GM19452 (cell line): Measurements from ENCODE around the gene HEG1.

Experiments
- ATAC-seq: cut with Tn5 transposase; IDR thresholded peaks from one replicate; pipeline ENCODE4 v1.9.1; 2021; ENCODE audit not compliant: unreplicated experiment

The HEG1 gene

DNA sequence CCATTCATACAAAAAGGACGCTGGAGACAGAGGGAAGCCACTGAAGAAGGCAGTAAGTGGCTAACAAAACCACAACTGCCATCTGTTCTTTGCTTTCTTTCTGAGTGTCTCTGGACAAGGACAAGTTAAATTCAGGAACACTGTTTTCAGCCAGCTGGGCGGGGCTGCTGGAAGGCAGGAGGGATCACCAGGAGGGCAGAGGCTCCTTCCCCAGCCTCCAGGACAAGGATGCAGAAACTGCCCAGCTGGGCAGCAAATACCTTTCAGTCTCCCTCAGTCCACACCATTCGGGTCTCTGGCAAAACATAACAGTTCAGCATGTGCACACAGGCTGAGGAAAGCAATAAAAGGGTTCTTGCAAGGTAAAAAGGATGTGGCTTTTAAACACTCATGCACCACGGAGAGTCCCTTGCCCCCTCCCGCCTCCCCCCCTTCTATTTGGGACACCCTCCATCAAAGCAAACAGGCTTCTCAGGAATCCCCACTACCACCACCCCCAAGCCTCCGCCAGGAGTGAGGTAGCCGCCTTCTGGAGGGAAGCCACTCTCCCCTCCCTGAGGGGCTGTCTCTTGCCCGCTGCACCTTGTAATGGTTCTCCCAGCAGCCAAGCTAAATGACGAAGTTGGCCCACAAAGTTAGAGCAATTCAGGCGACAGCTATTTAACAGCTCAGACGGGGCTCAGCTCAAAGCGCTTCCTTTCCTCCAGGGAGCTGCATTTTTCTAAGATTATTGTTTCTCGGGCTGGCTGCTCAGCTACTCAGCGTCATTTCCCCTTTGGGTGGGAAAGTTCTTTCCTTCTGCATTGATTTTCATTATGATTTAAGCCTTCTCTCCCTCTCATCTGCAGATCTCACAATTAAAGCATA is 3.8 kb downstream of the HEG1 start:
- ATAC-seq: no peak

DNA sequence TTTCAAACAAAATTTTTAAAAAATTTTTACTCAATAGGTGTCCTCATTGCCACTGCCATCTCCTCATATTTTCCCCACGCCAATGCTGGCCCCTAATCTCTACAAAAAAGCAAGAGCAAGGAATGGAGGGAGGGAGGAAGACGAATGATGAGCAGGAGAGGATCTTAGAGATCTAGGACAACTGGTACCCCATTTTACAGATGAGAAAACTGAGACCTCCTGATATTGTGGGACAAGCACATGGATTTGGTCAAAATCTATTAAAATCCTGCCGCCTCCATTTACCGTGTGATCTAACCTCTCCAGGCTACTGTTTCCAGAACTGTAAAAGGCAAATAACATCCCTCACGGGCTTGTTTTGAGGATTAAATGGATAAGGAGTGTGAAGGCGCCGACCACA is 4.6 kb downstream of the HEG1 start:
- ATAC-seq: no peak

DNA sequence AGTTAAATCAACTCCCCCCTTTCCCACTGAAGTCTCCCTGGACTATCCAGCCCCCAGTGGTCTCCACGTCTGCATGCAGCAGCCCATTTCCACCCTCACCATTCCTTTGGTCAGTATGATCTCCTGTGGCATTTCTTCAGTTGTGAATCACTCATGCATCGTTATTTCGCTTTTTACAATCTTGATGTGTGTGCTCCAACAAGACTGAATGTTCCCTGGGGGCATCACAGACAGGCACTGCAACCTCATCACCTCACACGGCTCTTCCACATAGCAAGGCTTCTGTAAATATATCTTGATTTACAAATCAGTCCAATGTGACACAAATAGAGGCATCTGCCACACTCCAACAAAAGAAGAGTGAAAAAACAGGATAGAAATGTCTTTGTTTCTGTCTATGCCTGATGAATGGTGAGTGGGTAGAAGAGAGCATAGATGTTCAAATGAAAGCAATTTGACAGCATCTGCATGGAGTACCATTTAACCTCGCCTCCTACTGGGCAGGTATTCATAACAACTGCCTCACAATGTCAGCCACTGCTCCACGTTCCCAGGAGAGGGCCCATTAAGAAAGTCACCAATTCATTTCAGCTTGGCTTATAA is 5.2 kb downstream of the HEG1 start:
- ATAC-seq: no peak

DNA sequence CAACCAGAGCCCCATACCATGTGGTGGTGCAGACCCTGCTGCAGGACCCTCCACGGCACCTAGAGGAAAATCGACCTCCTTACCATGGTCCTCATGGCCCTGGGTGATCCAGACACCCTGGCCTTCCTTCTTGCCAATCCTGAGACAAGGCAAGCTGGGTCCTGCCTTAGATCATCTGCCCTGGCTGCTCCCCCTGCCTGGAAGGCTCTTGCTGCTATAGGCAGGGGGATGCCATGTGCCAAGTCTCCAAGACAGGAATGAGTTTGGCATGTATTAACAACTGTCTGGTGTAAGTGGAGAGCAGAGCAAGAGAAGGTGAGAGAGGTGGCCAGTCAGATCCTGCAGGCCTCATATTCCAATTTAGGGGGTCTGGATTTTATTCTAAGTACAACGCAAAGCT is 7.5 kb downstream of the HEG1 start:
- ATAC-seq: no peak

DNA sequence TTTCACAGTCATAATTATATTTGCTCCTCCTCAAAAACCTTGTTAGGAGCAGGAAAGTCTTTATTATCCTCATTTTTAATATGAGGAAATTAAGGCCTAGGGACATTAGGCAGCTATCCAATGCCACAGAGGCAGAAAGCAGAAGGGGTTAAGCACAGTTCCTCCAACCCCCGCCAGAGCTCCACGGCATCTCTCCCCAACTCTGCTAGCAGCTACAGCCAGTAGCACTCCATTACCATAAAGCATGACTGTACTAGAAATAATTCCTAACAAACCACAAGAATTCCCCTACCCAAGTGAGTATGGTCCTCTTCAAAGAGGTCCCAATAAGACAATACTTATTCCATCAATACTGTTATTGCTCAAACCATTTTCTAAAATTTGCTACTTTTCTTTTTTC is 9.8 kb downstream of the HEG1 start:
- ATAC-seq: no peak

DNA sequence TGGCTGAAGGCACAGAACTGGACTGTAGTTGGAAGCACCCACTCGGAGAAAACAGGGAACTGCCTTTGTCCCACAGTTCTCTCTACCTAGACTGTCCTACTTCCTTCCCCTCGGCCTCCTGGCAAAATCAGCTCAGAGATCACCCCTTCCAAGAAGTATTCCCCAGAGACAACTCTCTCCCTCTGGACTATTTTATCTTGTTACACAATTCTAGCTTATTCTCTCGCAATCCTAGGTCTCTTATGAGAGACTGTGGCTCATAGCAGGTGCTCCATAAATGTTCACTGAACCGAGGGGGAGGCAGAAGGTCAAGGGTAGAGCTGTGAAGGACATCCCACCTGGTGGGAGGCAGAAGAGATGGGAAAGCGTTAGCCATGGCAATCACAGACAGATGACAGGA is 10.6 kb downstream of the HEG1 start:
- ATAC-seq: no peak

DNA sequence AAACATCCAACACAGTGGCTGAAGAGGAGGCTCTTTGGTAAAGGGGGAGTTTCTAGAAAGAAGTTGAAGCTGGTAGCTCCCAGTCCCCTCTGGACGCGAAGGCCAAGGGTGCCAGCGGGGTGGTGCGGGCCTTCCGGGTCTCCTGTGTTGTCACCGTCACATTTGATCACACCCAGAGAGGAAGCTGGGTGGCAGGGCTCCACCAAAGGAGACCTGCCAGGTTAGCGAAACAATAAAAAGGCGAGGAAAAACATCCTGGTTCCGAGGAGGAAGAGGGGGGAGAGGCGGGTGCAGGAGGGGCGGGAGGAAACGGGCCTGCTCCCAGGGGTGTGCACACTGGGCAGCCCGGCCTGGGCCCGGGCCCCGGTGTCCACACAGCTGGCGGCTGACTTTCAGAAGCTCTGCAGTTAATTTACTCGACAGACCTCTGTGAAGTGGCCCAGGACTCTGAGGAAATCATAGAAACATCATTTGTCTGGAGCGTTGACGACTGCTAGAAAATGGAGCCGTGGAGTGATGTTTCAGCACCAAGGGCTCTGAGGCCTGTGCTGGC is 12.1 kb downstream of the HEG1 start:
- no peak for ATAC-seq

DNA sequence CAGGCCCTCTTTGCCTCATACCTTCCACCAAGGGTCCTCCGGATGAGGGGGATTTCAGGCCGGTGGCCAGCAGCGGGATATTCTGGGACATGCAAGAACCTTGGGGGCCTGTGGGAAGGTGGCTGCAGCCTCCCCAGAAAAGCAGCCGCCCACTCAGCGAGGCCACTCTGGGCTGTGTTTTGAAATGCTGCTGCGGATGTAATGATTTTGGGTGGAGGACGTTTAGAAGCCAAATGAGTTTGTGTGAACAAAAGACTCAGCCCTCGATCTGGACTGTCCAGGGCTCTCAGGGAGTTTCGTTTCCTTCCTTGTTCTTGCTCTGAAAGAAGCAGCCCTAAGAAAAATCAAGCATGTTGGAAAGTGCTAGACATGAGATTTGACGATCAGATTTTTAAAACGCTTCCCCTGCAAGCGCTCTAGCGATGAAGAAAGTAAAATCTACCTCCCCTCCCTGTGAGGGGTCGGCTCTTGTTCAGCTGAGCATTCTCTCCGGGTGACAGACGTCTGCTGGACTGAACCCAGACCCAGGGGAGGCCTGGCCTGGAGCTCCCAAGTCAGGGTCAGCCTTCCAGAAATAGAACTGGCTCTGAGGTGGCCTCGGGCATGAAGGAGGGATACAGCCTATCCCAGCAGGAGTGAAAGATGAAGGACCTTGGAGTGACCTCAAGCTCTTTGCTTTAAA is 12.9 kb downstream of the HEG1 start:
- ATAC-seq: no peak

DNA sequence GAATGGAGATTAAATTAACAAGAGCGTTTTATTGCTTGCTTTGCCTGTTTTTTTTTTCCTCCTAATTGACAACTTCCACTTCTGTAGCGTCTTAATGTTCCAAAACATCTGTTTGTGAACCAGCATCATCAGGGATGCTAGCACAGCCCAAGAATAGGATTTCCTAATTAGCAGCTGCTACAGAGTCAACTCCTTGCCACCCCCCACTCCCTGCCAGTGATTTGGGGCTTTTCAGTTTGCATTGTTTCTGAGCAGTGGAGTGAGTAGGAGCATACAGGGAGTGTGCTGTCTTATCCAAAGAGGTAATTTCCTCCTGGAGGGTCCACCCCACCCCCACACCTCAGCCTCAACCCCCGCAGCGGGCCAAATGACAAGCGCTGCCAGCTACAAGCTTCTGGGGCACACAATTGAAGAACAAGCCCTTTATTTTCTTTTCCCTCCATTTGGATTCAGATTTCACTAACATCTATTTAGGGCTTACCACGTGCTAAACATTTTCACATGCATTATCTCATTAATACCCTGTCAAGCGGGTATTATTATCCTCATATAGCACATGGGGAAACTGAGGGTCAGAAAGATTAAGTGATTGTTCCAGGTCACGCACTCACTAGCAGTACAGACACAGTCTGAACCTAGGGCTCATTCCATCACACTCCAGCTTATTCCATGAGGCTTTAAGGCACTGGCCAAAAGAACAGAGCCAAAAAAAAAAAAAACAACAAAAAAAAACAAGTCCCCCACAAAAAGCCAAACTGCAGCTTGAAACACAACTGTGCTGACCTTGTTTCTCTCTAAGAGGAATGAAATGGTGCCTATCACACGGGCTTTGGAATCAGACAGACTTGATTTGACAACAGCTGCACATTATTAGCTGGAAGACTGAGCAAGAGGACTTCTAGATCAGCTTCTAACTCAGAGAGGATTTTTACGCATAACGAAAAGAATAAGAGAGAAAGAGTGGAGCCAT is 16.4 kb downstream of the HEG1 start:
- ATAC-seq: no peak

DNA sequence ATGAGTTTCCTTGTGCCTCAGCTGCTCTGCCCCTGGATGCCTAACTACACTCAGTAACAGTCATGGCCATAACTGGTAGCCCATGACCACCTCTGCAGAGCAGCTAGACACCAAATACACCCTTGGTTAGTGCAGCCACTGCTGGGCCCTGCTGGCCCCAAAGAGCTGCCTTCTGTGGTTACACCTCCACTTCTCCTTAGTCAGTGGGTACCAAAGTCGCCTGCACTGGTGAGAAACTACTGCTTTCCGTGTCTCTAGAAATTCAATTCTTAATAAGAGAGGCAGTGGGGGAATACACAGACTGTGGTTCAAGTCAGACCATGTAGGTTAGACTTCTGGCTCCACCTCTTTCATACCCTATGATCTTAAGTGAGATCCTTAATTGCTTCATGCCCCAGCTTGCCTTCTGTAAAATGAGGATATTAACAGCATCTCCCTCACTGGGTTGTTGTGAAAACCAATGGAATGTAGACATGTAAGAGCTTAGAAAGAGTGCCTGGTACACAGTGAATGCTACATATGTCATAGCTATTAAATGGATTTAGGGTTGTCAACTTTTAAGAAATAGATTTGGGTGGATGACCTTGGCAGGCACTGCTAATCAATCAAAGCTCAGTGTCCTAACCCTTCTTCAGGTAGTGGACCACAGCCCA is 18.2 kb downstream of the HEG1 start:
- ATAC-seq: no peak

DNA sequence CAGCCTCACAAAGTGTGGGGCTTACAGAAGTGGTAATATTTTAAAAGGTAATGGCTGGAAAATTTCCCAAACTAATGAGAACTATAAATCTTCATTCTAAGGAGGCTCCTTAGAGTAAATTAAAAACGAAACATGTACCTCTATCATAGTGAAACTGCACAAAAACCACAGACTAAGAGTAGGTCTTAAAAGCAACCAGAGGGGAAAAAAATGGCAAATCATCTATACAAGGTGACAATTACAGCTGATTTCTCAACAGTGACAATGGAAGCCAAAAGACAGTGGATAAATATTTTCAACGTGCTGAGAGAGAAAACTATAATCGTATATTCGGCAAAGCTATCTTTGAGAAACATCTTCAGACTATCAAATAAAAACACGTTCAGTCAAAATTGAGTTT is 20.6 kb downstream of the HEG1 start:
- peak; percentile 82 for ATAC-seq

DNA sequence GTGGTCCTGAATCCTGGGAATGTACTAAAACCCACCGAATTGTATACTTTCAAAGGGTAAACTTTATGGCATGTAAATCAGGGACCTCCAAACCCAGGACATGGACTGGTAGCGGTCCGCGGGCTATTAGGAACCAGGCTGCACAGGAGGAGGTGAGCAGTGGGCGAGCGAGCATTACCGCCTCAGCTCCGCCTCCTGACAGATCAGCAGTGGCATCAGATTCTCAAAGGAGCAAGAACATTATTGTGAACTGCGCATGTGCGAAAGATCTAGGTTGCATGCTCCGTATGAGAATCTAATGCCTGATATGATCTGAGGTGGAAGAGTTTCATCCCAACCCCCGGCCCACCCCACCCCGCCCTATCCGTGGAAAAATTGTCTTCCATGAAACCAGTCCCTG is 22.2 kb downstream of the HEG1 start:
- ATAC-seq: no peak

DNA sequence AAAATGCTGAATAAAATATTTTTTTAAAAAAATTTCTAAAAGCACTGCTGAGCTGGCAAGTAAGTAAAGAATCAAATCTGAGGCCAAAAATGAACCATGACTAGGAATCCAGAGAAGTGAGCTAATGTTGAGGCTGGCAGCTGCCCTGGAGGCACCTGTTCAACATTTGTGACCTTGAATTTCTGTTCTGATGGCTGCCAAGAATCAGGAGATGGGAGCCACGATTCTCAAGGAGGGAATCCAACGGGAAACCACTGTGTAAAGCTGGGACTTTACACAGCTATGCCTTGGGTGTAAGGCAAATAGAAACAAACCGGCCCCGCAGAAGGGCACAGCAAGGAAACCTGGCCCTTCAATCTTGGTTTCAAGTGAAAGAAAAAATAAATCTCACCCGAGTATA is 22.7 kb downstream of the HEG1 start:
- no peak for ATAC-seq

DNA sequence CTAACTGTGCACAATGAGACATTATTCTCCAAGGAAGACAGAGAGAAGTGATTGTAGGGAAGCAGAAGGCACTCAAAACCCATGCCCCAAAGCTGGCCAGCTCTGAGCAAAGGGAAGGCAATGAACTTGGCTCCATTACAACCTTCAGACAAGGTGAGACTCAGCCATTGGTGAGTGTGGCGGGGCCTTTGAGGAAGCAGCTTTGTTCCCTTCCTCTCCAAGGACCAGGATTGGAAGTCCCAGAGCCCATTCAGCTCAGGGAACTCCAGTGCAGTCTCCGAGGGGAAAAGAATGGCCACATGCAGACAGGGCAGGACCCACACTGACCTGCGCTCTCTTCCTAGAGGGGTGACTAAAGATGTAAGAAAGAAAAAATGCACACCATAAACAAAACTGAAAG is 23.1 kb downstream of the HEG1 start:
- ATAC-seq: no peak

DNA sequence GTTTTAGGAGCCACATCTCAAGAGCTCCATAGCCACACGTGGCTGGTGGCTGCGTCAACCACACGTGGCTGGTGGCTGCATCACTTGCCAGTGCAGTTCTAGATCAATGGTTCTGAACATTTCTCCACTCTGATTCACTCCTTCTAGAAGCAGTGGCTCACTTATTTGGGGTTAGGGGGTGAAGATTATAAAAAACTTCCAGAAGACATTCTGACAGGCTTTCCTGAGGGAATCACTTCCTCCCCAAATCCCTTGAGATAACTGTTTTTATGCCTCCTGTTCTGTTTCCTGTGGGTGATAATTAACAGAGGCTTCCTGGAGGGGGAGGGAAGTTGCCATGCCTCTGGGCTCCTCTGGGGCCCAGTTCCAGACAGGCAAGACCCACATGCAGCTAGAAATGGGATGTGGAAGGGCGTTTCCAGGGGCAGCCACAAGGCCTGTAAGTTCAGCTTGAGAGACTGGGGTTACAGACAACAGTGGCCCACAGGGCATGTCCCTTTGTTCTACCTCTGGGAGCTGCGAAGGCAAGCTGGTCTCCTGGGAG is 23.6 kb downstream of the HEG1 start:
- ATAC-seq: no peak

DNA sequence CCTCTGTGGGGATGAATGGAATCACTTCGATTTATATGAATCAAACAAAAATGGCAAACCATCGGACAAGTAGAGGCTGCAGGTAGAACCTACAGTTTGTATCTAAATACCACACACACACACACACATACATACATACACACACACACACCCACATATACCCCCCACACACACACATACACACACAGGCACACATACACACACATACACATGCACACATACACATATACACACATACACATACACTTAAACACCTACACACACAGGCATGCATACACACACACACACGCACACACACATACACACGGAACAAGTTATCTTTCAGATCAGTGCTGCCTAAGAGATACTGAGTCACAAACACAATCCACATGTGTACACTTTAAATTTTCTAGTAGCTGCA is 24.3 kb downstream of the HEG1 start:
- ATAC-seq: no peak

DNA sequence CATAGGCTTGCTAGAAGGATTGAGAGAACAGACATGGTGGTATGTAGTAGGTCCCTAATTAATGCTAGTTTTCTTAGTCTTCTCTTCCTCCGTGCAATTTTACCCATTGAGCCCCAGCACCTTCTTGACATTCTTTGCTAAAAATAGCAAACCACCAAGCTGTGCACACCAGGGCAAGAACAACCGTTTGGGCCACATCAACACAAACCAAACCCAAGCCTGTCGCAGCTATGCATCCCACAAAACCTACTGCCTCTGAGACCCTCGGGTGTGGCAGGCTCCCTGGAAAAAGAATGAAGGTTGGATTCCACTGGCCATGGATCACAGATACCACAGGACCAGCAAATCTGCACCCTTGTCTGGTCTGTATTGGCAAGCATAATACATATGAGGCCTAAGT is 27.1 kb downstream of the HEG1 start:
- no peak for ATAC-seq

DNA sequence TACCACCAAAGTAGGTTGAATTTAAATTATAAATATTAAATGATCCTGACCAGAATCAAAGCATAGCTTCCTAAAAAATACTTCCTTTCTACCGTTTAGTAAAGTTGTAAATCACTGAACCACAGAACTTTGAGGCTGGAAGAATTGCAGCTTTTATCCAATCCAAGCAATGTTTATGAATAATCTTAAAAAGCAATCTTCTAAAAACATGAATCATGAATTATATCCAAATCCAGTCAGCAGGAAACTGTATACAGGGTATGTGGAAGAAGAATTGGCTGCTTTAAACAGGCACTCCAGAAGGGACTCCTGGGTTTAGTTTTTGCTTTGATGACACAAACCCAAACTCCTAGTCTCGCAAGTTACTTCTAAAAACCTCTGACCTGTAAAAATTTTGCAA is 30.2 kb downstream of the HEG1 start:
- ATAC-seq: no peak

DNA sequence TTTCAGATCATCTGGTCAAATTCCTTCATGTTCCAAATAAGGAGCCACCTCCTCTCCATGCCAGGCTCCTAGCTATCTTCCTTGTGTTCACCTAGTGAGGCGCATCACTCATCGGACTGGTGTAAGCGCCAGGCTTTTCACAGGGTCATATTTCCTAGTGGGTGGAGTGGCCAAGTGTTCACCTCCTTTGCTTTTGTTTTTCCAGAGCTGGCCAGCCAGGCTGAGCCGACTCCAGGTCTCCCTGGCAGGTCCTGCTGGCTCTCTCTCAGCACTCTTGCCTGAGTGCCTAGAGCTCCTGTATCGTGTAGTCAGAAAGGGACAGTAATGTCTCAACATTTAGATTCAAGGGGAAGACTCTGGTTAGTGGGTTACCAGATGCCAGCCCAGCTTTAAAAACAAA is 31.0 kb downstream of the HEG1 start:
- no peak for ATAC-seq
